Thyroid gland (tissue), 4 donors: ENCODE results near the gene UNC5CL.

Experiments used
- CTCF ChIP-seq, 6 experiments: fragments of 200-600 bp in 3 of 6; fragments of 450-650 bp in 3 of 6; sonication (generic) in 3 of 6; IDR thresholded peaks; one replicate each; pipeline ENCODE4 v1.5.1; 2016 to 2019; ENCODE audit warnings: antibody characterized with exemption in 6 of 6, mild to moderate bottlenecking in 2 of 6, inconsistent platforms in 1 of 6, moderate library complexity in 1 of 6
- POLR2A ChIP-seq, 2 donors: fragments of 450-650 bp; IDR thresholded peaks; one replicate each; pipeline ENCODE4 v1.6.1; 2017; ENCODE audit warnings: antibody characterized with exemption in 2 of 2, mild to moderate bottlenecking in 2 of 2, moderate library complexity in 1 of 2

DNA sequence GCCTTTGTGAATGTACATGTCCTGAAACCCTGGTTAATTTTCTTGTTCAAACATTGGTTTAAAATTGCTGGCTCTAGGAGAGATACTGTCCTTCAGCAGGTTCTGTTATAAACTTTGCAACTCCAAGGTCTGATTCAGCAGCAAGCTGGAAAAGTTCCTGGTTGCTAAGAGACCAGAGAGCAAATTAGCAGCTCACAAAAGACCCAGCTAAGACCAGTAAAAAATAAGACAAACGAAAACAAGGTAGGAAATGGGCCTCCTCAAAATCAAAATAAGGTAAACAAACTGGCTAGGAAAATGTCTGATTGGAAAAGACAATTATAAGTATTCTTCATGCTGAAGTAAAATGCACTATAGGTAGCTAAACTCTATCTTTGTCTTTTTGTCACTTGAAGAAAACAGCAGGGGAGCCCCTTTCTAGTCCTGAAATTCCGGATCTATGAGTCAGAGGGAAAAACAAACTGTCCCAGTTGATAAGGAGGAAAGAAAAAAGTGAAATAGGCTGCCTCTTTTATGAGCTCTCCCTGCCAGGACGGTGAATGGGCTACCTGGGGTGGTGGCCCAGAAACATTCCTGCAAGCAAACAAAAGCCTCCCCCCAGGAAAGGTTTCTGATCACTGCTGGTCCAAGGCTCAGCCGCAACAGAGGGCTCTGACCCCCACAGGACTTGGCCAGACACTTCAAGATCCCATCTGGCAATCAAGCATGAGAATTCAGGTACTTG, 41.6 kb downstream of the UNC5CL start:
- TF ChIP-seq POLR2A (IDR thresholded peaks at IDR 0.05) (no peak), CTCF (IDR thresholded peaks at IDR 0.05) (no peak)
